Measurements from ENCODE around the gene NLRP14.

- TF ChIP-seq EZH2phosphoT487 (IDR thresholded peaks at IDR 0.05; ENCODE audit: insufficient read depth, low read depth) (no peak), EZH2 (IDR thresholded peaks at IDR 0.05; ENCODE audit: insufficient read depth, poor library complexity, severe bottlenecking) (no peak)
These were observed 40.6 kb downstream of the NLRP14 start for GRCh38 chr11:7060868-7061267.
